Thyroid gland (tissue), 4 donors: ENCODE data around the gene ANKRD65.

Experiments used
- POLR2A ChIP-seq, 2 donors: fragments of 450-650 bp; IDR thresholded peaks; one replicate each; pipeline ENCODE4 v1.6.1; 2017; ENCODE audit warnings: antibody characterized with exemption in 2 of 2, mild to moderate bottlenecking in 2 of 2, moderate library complexity in 1 of 2
- TF ChIP-seq, protein P1 (sequence below), 6 experiments: fragments of 200-600 bp in 3 of 6; fragments of 450-650 bp in 3 of 6; sonication (generic) in 3 of 6; IDR thresholded peaks; one replicate each; pipeline ENCODE4 v1.5.1; 2016 to 2019; ENCODE audit warnings: antibody characterized with exemption in 6 of 6, mild to moderate bottlenecking in 2 of 6, inconsistent platforms in 1 of 6, moderate library complexity in 1 of 6

DNA sequence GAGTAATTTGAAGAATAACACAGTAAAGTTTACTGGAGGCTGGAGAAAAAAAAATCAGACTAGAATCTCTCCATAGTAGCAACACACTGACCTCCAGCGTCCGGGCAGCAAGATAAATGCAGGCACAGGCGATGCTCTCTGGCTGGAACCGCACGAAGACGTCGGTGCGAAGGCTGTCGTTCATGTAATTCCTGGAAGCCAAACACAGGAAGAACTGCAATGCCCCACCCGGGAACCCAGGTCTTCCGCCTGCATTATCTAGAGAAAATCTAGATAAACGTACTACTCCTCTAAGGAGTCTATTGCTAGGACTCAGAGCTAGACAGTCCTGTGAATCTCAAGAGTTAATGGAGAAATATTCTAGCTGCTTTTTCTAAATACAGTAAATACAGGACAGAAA, 30.4 kb downstream of the ANKRD65 start:
- TF ChIP-seq, protein P1, sequence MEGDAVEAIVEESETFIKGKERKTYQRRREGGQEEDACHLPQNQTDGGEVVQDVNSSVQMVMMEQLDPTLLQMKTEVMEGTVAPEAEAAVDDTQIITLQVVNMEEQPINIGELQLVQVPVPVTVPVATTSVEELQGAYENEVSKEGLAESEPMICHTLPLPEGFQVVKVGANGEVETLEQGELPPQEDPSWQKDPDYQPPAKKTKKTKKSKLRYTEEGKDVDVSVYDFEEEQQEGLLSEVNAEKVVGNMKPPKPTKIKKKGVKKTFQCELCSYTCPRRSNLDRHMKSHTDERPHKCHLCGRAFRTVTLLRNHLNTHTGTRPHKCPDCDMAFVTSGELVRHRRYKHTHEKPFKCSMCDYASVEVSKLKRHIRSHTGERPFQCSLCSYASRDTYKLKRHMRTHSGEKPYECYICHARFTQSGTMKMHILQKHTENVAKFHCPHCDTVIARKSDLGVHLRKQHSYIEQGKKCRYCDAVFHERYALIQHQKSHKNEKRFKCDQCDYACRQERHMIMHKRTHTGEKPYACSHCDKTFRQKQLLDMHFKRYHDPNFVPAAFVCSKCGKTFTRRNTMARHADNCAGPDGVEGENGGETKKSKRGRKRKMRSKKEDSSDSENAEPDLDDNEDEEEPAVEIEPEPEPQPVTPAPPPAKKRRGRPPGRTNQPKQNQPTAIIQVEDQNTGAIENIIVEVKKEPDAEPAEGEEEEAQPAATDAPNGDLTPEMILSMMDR (IDR thresholded peaks at IDR 0.05): no peak
- no peak for TF ChIP-seq POLR2A (IDR thresholded peaks at IDR 0.05)
